Endothelial cell (in vitro differentiated cells): Measurements from ENCODE around the gene RBFOX2. TPM values are rescaled to one million over a fixed set of nuclear protein-coding genes. Genes with fewer than 3 reads are reported as not detected.

ENCODE experiments used
- DNase-seq: peaks from one replicate; pipeline ENCODE4 v3.0.0; 2021; ENCODE audit warnings: low spot score
- H3K27ac Mint-ChIP-seq: one replicate; pipeline ENCODE4 v1.8.0; 2021; ENCODE audit warnings: mixed read lengths, inconsistent platforms; ENCODE audit not compliant: unreplicated experiment
- H3K27me3 Mint-ChIP-seq: one replicate; pipeline ENCODE4 v1.8.0; 2021; ENCODE audit warnings: mild to moderate bottlenecking, moderate library complexity, mixed read lengths, inconsistent platforms; ENCODE audit not compliant: unreplicated experiment
- H3K36me3 Mint-ChIP-seq: one replicate; pipeline ENCODE4 v1.8.0; 2021; ENCODE audit warnings: mild to moderate bottlenecking, low read depth, mixed read lengths, inconsistent platforms; ENCODE audit not compliant: unreplicated experiment
- H3K4me1 Mint-ChIP-seq: one replicate; pipeline ENCODE4 v1.8.0; 2021; ENCODE audit warnings: mild to moderate bottlenecking, mixed read lengths, inconsistent platforms; ENCODE audit not compliant: unreplicated experiment
- H3K4me3 Mint-ChIP-seq: one replicate; pipeline ENCODE4 v1.8.0; 2021; ENCODE audit warnings: mild to moderate bottlenecking, mixed read lengths, inconsistent platforms; ENCODE audit not compliant: unreplicated experiment
- H3K9me3 Mint-ChIP-seq: one replicate; pipeline ENCODE4 v1.8.0; 2021; ENCODE audit warnings: mixed read lengths, inconsistent platforms; ENCODE audit not compliant: unreplicated experiment
- total RNA-seq: library from RNA; stranded (reverse); fragmentation: NEBNext Ultra II Directional; extraction: Animal tissue kit (Norgen Biotek cat#: 25700); gene quantifications from one replicate; pipeline ENCODE4 v1.2.1, GENCODE V29; 2021; ENCODE audit not compliant: unreplicated experiment
- TF ChIP-seq, protein P1 (sequence below): fragments of 200-600 bp; sonication (generic); IDR thresholded peaks from one replicate; pipeline ENCODE4 v1.5.0; 2021; ENCODE audit warnings: antibody characterized with exemption; ENCODE audit not compliant: unreplicated experiment

RBFOX2 gene
- total RNA-seq, 1 donor from 2014 or later: 228 TPM

DNA sequence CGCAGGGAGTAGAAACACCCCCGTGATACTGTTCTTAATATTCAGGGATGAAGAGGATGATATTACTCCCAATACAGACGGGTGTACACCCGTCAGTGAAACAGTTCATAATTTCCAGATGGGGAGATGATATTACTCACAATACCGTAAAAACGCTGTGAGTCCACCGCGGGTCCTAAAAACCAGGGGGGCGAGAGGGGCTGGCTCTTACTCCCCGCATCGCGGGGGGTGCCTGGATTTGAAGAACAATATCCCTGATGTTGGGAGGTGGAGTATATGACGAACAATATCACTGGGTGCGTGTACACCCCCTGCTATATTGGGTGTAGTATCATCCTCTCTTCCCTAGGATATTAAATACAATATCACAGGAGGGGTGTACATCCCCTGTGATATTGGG lies 331.5 kb downstream of the RBFOX2 start:
- TF ChIP-seq, protein P1, sequence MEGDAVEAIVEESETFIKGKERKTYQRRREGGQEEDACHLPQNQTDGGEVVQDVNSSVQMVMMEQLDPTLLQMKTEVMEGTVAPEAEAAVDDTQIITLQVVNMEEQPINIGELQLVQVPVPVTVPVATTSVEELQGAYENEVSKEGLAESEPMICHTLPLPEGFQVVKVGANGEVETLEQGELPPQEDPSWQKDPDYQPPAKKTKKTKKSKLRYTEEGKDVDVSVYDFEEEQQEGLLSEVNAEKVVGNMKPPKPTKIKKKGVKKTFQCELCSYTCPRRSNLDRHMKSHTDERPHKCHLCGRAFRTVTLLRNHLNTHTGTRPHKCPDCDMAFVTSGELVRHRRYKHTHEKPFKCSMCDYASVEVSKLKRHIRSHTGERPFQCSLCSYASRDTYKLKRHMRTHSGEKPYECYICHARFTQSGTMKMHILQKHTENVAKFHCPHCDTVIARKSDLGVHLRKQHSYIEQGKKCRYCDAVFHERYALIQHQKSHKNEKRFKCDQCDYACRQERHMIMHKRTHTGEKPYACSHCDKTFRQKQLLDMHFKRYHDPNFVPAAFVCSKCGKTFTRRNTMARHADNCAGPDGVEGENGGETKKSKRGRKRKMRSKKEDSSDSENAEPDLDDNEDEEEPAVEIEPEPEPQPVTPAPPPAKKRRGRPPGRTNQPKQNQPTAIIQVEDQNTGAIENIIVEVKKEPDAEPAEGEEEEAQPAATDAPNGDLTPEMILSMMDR: no peak
- Mint-ChIP-seq H3K4me3 (no peak overlapping the region), H3K27me3 (no peaks in the 10 kb centered on the region), H3K4me1 (no peaks in the 10 kb centered on the region), H3K36me3 (no peaks in the 10 kb centered on the region), H3K27ac (no peak overlapping the region), H3K9me3 (no peaks in the 10 kb centered on the region)
- no peak for DNase-seq

DNA sequence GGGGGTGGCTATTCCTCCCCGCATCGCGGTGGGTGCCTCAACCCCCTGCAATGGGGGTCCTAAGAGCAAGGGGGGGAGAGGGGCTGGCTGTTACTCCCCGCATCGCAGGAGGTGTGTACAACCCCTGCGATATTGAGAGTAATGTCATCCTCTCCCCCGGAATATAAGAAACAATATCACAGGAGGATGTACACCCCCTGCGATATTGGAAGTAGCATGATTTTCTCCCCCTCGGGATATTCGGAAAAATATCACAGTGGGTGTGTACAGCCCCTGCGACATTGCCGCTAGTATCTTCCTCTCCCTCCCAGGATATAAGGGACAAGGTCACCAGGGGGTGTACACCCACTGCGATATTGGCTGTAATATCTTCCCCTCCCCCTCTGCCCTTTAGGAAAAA lies 333.4 kb downstream of the RBFOX2 start:
- Mint-ChIP-seq H3K36me3 (no peaks in the 10 kb centered on the region), H3K4me3 (no peak overlapping the region)
- DNase-seq: no peak

DNA sequence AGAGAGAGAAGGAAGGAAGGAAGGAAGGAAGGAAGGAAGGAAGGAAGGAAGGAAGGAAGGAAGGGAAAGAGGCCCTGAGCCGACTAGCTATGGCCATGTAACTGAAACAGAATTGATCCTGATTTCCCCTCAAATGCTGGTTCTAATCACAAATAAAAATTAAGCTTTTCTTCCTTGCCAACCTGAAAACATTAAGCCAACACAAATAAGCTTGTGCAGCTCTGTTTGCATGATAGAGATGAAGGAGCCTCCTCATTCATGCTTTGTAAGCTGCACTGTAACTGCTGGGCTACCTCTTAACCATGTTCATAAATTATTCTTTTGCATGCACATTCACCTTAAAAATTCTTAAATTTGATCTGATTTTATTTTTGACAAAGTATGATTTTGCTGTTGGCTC lies 338.6 kb downstream of the RBFOX2 start:
- Mint-ChIP-seq H3K27me3 (peaks cover 3% of the 10 kb centered on the region), H3K9me3 (no peaks in the 10 kb centered on the region), H3K27ac (no peak overlapping the region), H3K4me3 (no peak overlapping the region), H3K4me1 (peaks cover 7% of the 10 kb centered on the region), H3K36me3 (no peaks in the 10 kb centered on the region)
- no peak for DNase-seq
- TF ChIP-seq, protein P1: no peak

More for the DNA sequence above, 333.4 kb downstream of the RBFOX2 start:
- no peaks in the 10 kb centered on the region for H3K27me3 Mint-ChIP-seq
- TF ChIP-seq, protein P1: no peak
- H3K27ac Mint-ChIP-seq: no peak overlapping the region
- H3K9me3 Mint-ChIP-seq: no peaks in the 10 kb centered on the region
- peaks cover 2% of the 10 kb centered on the region for H3K4me1 Mint-ChIP-seq

DNA sequence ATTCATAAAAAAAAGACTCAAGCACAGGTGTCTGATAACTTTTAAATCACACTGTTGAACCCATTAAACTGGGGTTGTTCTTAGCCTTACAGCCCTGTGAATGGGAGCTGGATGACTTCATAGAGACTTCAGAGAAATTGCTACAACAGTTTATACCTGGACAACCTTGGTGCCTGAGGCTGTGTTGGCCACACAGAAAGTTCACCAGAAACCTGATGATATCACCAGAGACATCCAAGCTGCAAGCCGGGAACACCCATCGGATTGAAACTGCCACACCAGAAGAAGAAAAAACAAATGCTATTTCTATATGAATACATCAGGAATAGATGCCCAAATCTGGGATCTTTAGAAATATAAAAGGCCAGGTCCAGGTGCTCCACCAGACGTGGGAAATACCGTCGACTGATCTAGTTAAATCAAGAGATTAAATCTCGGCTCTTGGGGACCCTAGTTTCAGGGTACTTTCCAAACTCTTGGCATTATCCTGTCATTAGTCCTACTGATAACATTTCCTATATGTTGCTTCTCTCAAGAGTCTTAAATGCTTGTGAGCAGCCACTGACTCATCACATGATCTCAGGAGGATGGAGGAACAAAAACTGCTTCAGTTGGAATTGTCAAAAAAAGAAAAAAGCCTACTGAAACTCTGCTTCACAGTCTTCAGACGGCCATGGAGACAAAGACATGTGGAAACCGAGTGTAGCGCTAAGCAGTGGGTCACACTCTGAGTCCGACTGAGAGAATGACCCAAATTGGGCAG lies 339.5 kb downstream of the RBFOX2 start:
- no peak overlapping the region for H3K27ac Mint-ChIP-seq
- no peaks in the 10 kb centered on the region for H3K9me3 Mint-ChIP-seq
- TF ChIP-seq, protein P1: no peak
- peak overlapping the region; percentile 47 for H3K4me3 Mint-ChIP-seq
- peaks cover 3% of the 10 kb centered on the region for H3K27me3 Mint-ChIP-seq
- H3K36me3 Mint-ChIP-seq: no peaks in the 10 kb centered on the region
- no peak for DNase-seq
- H3K4me1 Mint-ChIP-seq: peaks cover 7% of the 10 kb centered on the region

Other genes starting within 250 kb of the RBFOX2 start
- gene APOL3, start 131.9 kb upstream of the RBFOX2 start, total RNA-seq: 1.2 TPM
- gene APOL4, start 173.0 kb upstream of the RBFOX2 start, total RNA-seq: 4.4 TPM
- gene APOL2, start 210.7 kb upstream of the RBFOX2 start, total RNA-seq: 55.3 TPM
- gene APOL1, start 224.3 kb upstream of the RBFOX2 start, total RNA-seq: 2.5 TPM